ENCODE data around the gene MAGT1.

MAGT1 gene

GRCh38 chrX:77910108-77910840 is 15.0 kb upstream of the MAGT1 start, which contains the start of gene ATP7A (continued):
- TF ChIP-seq GLIS1 (tag by site-specific recombination; IDR thresholded peaks at IDR 0.05) (peak; percentile 67), SCRT2 (tag by site-specific recombination; IDR thresholded peaks at IDR 0.05) (no peak), FEZF1 (tag by site-specific recombination; IDR thresholded peaks at IDR 0.05) (no peak), REPIN1 (tag by site-specific recombination; IDR thresholded peaks at IDR 0.05; ENCODE audit: low read depth) (no peak), ZNF544 (tag by site-specific recombination; IDR thresholded peaks at IDR 0.05) (no peak), OVOL3 (tag by site-specific recombination; IDR thresholded peaks at IDR 0.05) (no peak), ZNF341 (tag by site-specific recombination; IDR thresholded peaks at IDR 0.05; ENCODE audit: low read depth) (peak; percentile 82), SP3 (tag by site-specific recombination; IDR thresholded peaks at IDR 0.05) (peak; percentile 40), ZNF302 (tag by site-specific recombination; IDR thresholded peaks at IDR 0.05; ENCODE audit: low read depth) (no peak), ZNF155 (tag by site-specific recombination; IDR thresholded peaks at IDR 0.05) (no peak), ZNF433 (tag by site-specific recombination; IDR thresholded peaks at IDR 0.05; ENCODE audit: low read depth) (no peak), ZFP37 (tag by site-specific recombination; IDR thresholded peaks at IDR 0.05) (no peak), RBAK (tag by site-specific recombination; IDR thresholded peaks at IDR 0.05) (no peak), ZBTB11 (tag by site-specific recombination; conservative IDR thresholded peaks at IDR 0.05; ENCODE audit: low read depth) (peak; percentile 61), AEBP2 (tag by site-specific recombination; IDR thresholded peaks at IDR 0.05; ENCODE audit: borderline replicate concordance) (0 out of 2 replicates have a peak, but pooled peaks have one; percentile 4), ZNF223 (tag by site-specific recombination; IDR thresholded peaks at IDR 0.05) (no peak), ZBTB6 (tag by site-specific recombination; IDR thresholded peaks at IDR 0.05) (0 out of 2 replicates have a peak, but pooled peaks have one; percentile 9), ZNF202 (tag by site-specific recombination; IDR thresholded peaks at IDR 0.05; ENCODE audit: borderline replicate concordance) (no peak), SETDB1 (IDR thresholded peaks at IDR 0.05; ENCODE audit: insufficient read length, low read length) (no peak), ZNF416 (tag by site-specific recombination; IDR thresholded peaks at IDR 0.05) (no peak), ZFHX2 (tag by site-specific recombination; conservative IDR thresholded peaks at IDR 0.05) (no peak), ZNF549 (tag by site-specific recombination; IDR thresholded peaks at IDR 0.05) (no peak), ZNF133 (tag by site-specific recombination; IDR thresholded peaks at IDR 0.05) (no peak), ZNF23 (tag by site-specific recombination; IDR thresholded peaks at IDR 0.05; ENCODE audit: borderline replicate concordance) (no peak), ZNF768 (tag by site-specific recombination; IDR thresholded peaks at IDR 0.05) (no peak), GLI4 (tag by site-specific recombination; IDR thresholded peaks at IDR 0.05) (no peak), KLF7 (tag by site-specific recombination; IDR thresholded peaks at IDR 0.05; ENCODE audit: borderline replicate concordance) (no peak), PBX3 (CRISPR knock-in tag; IDR thresholded peaks at IDR 0.05) (no peak), ZNF639 (tag by site-specific recombination; IDR thresholded peaks at IDR 0.05) (no peak)
- TF ChIP-seq, protein P1, sequence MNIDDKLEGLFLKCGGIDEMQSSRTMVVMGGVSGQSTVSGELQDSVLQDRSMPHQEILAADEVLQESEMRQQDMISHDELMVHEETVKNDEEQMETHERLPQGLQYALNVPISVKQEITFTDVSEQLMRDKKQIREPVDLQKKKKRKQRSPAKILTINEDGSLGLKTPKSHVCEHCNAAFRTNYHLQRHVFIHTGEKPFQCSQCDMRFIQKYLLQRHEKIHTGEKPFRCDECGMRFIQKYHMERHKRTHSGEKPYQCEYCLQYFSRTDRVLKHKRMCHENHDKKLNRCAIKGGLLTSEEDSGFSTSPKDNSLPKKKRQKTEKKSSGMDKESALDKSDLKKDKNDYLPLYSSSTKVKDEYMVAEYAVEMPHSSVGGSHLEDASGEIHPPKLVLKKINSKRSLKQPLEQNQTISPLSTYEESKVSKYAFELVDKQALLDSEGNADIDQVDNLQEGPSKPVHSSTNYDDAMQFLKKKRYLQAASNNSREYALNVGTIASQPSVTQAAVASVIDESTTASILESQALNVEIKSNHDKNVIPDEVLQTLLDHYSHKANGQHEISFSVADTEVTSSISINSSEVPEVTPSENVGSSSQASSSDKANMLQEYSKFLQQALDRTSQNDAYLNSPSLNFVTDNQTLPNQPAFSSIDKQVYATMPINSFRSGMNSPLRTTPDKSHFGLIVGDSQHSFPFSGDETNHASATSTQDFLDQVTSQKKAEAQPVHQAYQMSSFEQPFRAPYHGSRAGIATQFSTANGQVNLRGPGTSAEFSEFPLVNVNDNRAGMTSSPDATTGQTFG (tag by site-specific recombination; IDR thresholded peaks at IDR 0.05; ENCODE audit: borderline replicate concordance): no peak
